Stimulated activated CD4-positive, alpha-beta T cell treated with anti-CD3 and anti-CD28 coated beads, Interleukin-15, amount 100 ng/mL, for 24 hours (primary cell): ENCODE measurements around the gene ZNF680.
A peak's percentile ranks its signal among the peaks of the same experiment; 100 is the strongest.
"Not testable (repeated sequence)": the region's sequence is repeated elsewhere in the genome, so short reads cannot be mapped to it uniquely, and the experiment has no call there.

Experiments
- DNase-seq: peaks from one replicate; pipeline ENCODE4 v3.0.0-alpha.2; 2020

The ZNF680 gene

DNA sequence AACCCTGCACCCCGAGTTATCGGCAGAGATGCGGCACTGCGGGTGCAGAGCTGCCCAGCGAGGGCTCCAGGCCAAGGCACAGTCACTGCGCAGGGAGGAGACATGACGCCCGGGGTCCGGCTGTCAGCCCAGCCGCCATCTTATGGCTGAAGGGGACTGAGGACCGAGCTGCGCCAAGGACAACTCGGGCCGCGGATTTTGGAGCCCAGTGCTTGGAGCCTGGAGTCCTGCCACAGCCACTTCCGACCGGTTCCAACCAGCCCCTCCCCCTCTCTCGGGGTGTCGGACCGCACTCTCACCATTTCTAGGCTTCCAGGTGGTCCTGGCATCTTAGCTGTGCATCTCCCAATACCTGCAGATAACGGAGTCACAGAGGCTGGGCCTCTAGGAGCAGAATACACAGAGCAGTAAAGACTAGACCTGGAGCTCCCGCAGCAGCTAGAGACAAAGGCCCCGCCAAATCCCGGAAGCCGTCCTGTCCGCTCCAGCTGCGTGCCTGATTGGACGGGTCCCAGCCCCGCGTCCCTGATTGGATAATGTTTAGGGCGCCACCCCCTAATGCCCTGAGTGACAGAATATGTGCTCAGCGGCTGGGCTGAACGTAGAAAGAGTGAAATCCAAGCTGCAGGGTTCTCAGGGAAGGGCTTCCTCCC lies at the start of gene ZNF680:
TSS of gene ZNF680 (minus strand) at position 446 of the 653 bp plus-strand sequence. CDS start at position 329, 117 bp downstream.
- peak; percentile 91 for DNase-seq

DNA sequence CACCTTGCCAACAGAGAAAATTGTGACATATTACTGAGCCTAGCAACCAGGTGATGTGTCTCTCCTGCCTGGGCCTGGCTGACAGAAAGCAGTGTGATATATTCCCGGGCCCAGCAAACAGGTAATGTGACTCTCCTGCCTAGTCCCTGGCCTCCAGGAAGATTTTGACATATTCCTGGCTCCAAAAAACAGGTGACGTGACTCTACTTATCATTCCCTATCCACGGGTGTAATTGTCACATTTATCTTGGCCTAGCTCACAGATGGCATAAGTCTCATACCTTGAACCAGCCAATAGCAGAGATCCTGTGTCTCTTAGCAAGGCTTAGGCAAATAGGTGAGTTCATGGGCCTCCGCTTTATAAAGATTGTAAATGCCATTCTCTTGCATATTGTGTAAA lies 49.6 kb upstream of the ZNF680 start:
- DNase-seq, result no peak

DNA sequence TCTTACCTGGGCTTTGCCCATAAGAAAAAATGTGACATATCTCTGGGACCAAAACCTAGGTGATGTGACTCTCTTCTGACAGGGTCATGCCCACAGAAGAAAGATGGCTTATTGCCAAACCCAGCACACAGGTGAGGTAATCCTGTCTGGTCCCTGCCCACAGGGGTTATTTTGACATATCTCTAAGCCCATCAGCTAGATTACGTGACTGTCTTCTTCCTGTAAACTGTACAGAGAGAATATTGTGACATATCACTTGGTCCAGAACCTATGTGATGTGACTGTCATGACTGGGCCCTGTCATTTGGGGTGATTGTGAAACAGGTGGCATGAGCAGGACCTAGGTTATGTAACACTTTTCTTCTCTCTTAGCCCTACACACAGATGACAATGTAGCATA lies 48.8 kb upstream of the ZNF680 start:
- no peak for DNase-seq

GRCh38 chr7:64610997-64611396 lies 48.1 kb upstream of the ZNF680 start:
- DNase-seq, result no peak

GRCh38 chr7:64608116-64608910 lies 45.4 kb upstream of the ZNF680 start:
- no peak for DNase-seq

DNA sequence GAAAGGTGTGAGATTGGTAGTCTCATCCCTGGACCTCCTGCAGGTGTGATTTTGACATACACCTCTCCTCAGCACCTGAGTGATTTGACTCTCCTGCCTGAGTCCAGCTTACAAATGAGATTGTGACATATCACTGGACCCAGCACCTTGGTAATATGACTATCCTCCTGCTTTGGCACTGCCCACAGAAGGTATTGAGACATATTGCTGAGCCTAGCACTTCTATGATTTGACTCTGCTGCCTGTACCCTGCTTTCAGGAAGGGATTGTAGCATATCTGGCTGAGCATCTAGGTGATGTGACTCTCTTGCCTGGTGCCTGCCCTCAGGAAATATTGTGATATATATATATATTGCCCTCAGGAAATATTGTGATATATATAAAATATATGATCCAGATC lies 43.5 kb upstream of the ZNF680 start:
- no peak for DNase-seq

GRCh38 chr7:64603271-64603670 lies 40.4 kb upstream of the ZNF680 start:
- no peak for DNase-seq

DNA sequence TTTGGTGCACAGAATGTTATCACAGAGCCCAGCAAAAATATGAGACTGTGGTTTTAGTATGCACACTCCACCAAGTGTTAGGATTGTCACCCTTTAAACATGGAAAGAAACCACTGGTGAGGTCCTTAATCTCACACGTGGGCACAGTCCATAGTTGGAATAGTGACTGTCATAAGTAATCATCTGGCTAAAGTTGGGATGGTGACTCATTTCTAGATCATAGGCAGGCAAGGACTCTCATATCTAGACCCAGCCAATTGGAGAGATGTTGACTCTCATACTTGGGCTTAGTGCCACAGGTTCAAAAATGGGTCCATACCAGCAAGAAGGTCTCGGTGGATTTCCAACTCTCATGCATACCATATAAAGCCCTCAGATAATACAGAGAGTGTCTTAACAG lies 39.6 kb upstream of the ZNF680 start:
- no peak for DNase-seq

GRCh38 chr7:64602086-64602485 lies 39.2 kb upstream of the ZNF680 start:
- DNase-seq, result no peak

DNA sequence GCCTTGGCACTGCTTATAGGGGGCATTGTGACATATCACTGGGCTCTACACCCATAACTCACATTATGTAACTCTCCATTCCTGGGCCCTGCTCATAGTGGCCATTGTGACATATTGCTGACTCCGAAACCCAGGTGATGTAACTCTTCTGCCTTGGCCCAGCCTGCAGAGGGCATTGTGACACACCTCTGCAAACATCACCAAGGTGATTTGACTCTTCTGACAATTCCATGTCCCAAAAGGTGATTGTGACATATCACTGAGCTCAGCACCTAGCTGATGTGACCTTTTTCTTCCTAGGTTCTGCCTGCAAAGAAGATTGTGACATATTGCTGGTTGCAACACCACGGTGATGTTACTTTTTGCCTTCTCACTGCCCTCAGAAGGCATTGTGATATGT lies 36.5 kb upstream of the ZNF680 start:
- no peak for DNase-seq

GRCh38 chr7:64590971-64591370 lies 28.1 kb upstream of the ZNF680 start:
- no peak for DNase-seq

DNA sequence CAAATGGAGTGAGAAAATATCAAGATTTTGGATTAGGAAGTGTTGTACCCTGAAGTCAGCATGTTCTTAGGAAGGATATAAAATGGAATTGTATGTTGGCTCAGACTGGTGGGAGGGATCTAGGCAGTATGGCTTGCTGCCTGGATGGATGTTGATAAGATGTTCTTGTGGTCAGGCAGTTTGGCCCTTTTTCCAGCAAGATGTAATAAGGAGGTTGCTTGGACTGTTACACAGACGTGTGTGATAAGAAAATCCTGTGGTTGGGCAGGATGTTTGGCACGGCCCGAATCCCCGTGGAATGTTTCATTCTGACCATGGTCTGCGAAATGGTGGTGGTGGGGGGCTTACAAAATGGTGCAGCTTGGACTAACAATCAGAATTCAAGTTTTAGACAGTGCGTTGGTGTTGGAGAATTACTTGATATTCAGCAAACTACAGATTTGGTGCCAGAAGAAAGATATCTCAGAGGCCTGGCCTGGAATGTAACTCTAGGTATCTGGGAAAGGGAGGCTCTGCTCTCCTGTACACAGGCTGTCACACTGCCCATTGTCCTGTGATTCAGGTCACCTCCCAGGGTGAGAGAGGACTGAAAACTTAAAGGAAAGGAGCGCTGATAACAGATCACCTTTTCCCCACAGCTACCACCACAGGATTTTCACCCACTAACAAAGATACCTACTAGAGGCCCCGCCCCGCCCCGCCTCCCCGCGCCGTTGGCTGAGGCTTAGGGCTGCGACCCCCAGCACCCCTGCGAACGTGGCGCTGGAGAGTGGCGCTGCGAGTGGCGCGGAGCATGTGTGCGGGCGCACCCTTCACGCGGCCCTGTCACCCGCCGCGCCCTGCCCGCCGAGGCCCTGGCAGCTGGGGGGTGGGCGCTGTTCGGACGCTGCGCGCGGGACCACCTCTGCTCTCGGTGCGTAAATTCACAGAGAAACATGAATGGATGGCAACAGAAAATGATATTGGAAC lies 19.3 kb upstream of the ZNF680 start:
- no peak for DNase-seq

DNA sequence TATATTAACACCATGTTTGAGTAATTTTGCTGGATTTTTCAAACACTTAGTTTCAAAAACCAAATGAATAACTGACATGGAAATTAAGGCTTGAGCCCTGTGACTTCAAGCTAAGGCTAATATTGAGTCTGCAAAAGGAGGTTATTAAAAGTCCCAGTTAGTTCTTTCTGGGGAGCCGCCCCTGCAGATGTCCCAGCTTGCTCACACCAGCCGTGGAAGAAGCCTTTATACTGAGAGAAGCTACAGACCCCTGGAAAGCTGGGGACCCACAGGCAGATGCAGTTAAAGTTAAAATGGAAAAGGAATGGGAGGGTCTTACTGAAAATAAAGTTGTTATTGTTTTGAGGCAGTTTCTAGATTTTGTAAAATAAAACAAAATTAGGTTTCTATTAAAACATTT lies 18.5 kb upstream of the ZNF680 start:
- no peak for DNase-seq

GRCh38 chr7:64574540-64575099 lies 11.7 kb upstream of the ZNF680 start:
- DNase-seq, result no peak

DNA sequence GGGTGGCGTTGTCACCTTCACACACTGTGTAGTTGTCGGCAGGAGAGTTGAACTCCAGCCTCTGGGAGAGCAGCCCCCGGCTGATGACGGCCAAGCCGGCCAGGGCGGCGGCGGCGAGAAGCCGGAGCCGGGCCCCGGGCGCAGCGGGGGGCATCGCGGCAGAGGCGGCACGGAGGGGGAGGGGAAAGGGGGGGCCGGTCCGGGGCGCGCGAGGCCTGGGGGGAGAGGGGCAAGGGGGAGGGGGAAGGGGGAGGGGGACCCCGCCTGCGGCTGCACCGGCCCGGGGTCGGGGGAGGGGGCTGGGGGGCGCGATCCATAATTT lies 7.4 kb upstream of the ZNF680 start:
- not testable (repeated sequence) for DNase-seq

DNA sequence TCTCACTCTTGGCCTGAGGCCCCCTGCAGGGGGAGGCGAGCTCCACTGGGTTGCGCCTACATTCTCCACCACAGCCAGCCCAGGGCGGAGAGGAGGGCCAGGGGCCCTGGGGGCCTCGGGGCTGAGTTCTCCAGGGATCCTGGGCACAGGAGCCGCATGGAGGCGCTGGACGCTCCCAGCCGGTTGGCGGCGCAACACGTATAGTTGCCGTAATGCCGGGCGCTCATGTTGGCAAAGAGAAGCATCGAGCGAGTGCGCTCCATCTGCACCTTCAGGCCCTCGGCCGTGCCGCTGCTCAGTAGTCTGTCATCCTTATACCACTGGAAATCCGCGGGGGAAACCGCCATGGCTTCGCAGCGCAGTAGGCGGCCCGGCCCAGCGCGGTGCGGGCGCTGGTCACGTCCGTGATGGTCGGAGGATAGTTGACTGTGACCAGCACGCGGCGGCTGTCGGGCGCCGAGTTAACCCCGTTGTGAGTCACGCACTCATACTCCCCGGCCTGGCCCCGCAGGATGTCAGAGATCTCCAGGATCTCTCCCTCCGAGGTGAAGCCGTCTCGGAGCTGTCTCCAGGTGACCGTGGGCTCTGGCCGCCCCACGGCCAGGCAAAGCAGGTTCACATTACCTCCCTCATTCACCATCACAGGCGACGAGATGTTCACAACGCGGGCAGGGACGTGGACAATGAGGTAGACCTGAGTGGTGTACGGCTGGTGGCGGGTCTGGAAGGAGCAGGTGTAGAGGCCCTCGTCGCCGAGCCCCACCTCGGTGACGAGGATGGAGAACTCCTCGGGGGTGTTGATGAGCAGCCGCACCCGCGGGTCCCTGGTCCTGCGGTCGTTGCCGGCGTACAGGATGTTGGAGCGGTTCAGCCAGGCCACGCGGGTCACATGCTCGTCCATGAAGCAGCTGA lies 6.8 kb upstream of the ZNF680 start:
- peak; percentile 49 for DNase-seq

DNA sequence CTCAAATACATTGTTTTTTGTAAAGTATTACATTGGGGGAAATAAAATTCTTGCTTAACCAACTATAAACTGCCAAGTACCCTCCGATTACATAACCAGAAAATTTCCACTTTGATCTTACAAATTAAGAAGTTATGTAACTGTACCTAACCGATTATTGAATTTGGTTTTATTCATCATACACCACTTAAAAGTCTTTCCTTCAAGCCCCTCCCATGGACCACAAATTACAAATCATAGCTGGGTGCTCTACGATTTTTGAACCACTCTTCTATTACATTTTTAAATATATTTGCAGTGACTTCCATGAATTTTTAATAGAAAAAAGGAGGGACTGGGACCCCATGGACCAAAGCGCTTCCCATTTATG lies 630 bp downstream of the ZNF680 start:
- no peak for DNase-seq

DNA sequence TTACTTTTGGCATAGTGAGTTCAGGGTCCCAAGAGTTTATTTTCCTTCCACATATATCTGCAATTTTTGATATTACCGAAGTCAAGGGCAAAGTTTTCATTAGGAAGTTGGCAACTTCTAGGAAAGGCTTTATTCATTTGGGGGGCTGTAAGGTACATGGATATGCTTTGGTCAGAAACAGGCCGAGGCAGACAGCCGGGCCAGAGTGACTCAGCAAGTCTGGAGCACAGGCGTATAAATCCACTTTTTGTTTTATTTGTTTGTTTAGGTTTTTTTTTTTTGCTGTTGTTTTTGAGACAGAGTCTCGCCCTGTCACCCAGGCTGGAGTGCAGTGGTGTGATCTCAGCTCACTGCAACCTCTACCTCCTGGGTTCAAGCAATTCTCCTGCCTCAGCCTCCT lies 3.7 kb downstream of the ZNF680 start:
- DNase-seq, result no peak

- DNase-seq, result no peak
These were observed 4.1 kb downstream of the ZNF680 start for GRCh38 chr7:64558781-64559180.

DNA sequence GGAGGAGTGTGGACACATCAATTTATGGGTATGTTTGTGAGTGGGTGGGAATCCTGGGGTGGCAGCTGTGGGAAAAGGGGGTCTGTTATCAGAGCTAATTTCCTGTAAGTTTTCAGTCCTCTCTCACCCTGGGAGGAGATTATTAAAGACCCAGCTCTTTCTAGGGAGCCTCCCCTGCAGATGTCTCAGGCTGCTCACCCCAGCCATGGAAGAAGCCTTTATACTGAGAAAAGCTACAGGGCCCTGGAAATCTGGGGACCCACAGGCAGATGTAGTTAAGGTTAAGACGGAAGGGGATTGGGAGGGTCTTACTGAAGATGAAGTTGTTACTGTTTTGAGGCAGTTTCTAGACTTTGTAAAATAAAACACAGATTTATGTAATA lies 4.6 kb downstream of the ZNF680 start:
- DNase-seq, result no peak

GRCh38 chr7:64557601-64558322 lies 5.1 kb downstream of the ZNF680 start:
- no peak for DNase-seq

DNA sequence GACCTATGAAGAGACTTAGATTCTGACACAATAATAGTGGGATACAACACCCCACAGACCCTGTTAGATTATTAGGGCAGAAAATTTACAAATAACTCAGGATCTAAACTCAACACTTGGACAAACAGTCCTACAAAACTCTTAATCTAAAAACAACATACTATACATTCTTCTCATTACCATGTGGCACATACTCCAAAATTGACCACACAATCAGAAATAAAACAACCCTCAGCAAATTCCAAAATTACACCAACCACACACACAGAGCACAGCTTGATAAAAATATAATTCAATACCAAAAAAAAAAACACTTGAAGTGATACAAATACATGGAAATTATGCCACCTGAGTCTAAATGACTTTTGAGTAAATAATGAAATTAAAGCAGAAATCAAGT lies 7.8 kb downstream of the ZNF680 start:
- DNase-seq, result no peak
